ENCODE measurements around the gene NME7. TPM values are rescaled to one million over a fixed set of nuclear protein-coding genes. Genes with fewer than 3 reads are reported as not detected.

The NME7 gene
- polyA plus RNA-seq, 4 donors: 2.2 to 18.8 (median 8.8) TPM

DNA sequence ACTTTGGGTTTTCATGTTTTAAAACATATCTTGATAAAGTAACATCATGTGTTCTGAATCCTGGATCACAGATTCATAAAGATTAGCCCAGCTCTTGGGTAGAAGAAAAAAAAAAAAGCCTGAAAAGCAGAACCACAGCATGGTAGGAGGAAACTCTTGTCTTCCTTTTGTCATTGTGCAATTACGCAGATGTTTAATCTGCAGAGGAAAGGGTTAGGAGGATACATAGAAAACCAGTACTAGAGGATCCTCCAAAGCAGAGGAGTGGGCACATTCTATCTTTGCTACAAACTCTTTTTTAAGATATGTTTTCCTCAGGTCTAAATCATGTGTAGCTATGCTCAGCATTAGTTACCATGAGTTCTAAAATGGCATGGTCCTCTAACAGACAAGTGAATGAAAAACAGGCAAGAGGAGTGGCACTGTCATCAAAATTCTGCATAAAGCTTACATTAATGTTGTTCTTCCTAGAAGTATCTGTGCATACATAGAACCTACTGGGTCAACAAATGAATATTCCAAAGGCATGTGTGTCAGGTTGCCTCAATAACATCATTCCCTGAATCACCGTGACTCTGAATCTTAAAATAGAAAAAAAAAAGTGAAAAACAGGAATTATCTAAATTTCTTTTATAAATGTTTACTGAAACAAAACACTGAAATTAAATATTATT lies 107.0 kb downstream of the NME7 start:
- FAIRE-seq (no peak), DNase-seq (no peak)
- Histone ChIP-seq H3K27me3 (ENCODE audit: control insufficient read depth in 3 of 3, insufficient read depth in 3 of 3, low read length in 3 of 3) (no peaks in the 10 kb centered on the region), H3K4me3 (ENCODE audit: low read depth in 1 of 3, low read length in 3 of 3) (no peak overlapping the region), H3K27ac (ENCODE audit: low read depth in 1 of 3, low read length in 2 of 3) (no peak overlapping the region), H3K9me3 (ENCODE audit: control insufficient read depth in 2 of 2, insufficient read depth in 1 of 2, low read depth in 1 of 2, low read length in 1 of 2) (peaks cover 0 to 12% of the 10 kb centered on the region in 2 donors), H3K36me3 (ENCODE audit: control insufficient read depth in 3 of 3, insufficient read depth in 2 of 3, low read depth in 1 of 3, low read length in 3 of 3) (peaks cover 0 to 6% (median 0%) of the 10 kb centered on the region in 3 donors), H3K4me1 (ENCODE audit: control insufficient read depth in 3 of 3, insufficient read depth in 2 of 3, low read depth in 1 of 3, low read length in 2 of 3) (no peaks in the 10 kb centered on the region)
- 84 to 94% (median 93%) methylated on average over 2 of the region's 2 CpGs for WGBS, 3 donors

DNA sequence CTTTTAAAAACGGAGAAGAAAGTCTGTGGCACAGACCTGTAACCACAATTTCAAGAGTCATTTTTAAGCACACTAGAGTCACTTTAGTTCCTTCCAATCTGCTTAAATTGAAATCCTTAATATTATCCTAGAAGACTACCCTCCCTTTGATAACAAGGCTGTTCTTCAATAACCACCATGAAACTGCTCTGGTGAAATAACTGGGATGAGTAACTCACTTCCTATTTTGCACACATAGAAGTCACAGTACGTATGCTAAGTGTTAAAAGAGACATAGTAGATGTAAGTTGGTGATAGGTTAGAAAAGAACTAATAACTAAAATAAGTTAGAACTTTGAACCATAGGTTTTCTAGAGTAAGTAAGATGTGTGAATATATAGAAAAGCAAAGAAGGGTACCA lies 107.8 kb downstream of the NME7 start:
- 77 to 85% (median 81%) methylated on average over 2 of the region's 2 CpGs for whole genome bisulfite sequencing, 3 donors
- H3K27ac ChIP-seq (ENCODE audit: low read depth in 1 of 3, low read length in 2 of 3): no peak overlapping the region
- H3K27me3 ChIP-seq (ENCODE audit: control insufficient read depth in 3 of 3, insufficient read depth in 3 of 3, low read length in 3 of 3): no peaks in the 10 kb centered on the region
- H3K4me1 ChIP-seq (ENCODE audit: control insufficient read depth in 3 of 3, insufficient read depth in 2 of 3, low read depth in 1 of 3, low read length in 2 of 3): no peaks in the 10 kb centered on the region
- H3K4me3 ChIP-seq (ENCODE audit: low read depth in 1 of 3, low read length in 3 of 3): no peak overlapping the region
- FAIRE-seq: no peak
- DNase-seq: no peak
- H3K9me3 ChIP-seq (ENCODE audit: control insufficient read depth in 2 of 2, insufficient read depth in 1 of 2, low read depth in 1 of 2, low read length in 1 of 2): peaks cover 0 to 12% of the 10 kb centered on the region in 2 donors
- peaks cover 0 to 6% (median 0%) of the 10 kb centered on the region in 3 donors for H3K36me3 ChIP-seq (ENCODE audit: control insufficient read depth in 3 of 3, insufficient read depth in 2 of 3, low read depth in 1 of 3, low read length in 3 of 3)

DNA sequence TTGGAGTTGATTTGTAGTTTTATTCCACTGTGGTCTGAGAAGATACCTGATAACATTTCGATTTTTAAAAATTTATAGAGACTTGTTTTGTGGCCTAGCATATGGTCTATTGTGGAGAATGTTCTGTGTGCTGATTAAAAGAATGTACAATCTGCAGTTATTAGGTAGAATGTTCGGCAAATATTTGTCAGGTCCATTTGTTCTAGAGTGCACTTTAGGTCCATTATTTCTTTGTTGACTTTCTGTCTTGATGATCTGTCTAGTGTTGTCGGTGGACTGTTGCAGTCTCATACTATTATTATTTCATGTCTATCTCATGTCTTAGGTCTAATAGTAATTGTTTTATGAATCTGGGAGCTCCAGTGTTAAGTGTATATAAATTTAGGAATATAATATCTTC lies 116.8 kb downstream of the NME7 start:
- WGBS, 3 donors: 89 to 91% (median 90%) methylated on average over 3 of the region's 3 CpGs
- DNase-seq (no peak), FAIRE-seq (no peak)
- Histone ChIP-seq H3K9me3 (ENCODE audit: control insufficient read depth in 2 of 2, insufficient read depth in 1 of 2, low read depth in 1 of 2, low read length in 1 of 2) (no peaks in the 10 kb centered on the region), H3K36me3 (ENCODE audit: control insufficient read depth in 3 of 3, insufficient read depth in 2 of 3, low read depth in 1 of 3, low read length in 3 of 3) (no peaks in the 10 kb centered on the region), H3K27ac (ENCODE audit: low read depth in 1 of 3, low read length in 2 of 3) (no peak overlapping the region), H3K27me3 (ENCODE audit: control insufficient read depth in 3 of 3, insufficient read depth in 3 of 3, low read length in 3 of 3) (no peaks in the 10 kb centered on the region), H3K4me1 (ENCODE audit: control insufficient read depth in 3 of 3, insufficient read depth in 2 of 3, low read depth in 1 of 3, low read length in 2 of 3) (no peaks in the 10 kb centered on the region), H3K4me3 (ENCODE audit: low read depth in 1 of 3, low read length in 3 of 3) (no peak overlapping the region)

DNA sequence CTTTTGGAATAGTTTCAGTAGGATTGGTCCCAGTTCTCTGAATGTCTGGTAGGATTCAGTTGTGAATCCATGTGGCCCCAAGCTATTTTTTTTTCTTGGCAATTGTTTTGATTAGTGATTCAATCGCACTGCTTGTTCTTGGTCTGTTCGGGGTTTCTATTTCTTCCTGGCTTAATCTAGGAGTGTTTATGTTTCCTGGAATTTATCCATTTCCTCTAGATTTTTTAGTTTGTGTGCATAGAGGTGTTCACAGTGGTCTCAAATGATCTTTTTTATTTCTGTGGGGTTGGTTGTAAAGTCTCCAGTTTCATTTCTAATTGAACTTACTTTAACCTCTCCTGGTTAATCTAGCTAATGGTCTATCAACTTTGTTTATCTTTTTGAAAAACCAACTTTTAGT lies 117.6 kb downstream of the NME7 start:
- Histone ChIP-seq H3K4me3 (ENCODE audit: low read depth in 1 of 3, low read length in 3 of 3) (no peak overlapping the region), H3K9me3 (ENCODE audit: control insufficient read depth in 2 of 2, insufficient read depth in 1 of 2, low read depth in 1 of 2, low read length in 1 of 2) (no peaks in the 10 kb centered on the region), H3K27me3 (ENCODE audit: control insufficient read depth in 3 of 3, insufficient read depth in 3 of 3, low read length in 3 of 3) (no peaks in the 10 kb centered on the region), H3K27ac (ENCODE audit: low read depth in 1 of 3, low read length in 2 of 3) (no peak overlapping the region), H3K4me1 (ENCODE audit: control insufficient read depth in 3 of 3, insufficient read depth in 2 of 3, low read depth in 1 of 3, low read length in 2 of 3) (no peaks in the 10 kb centered on the region), H3K36me3 (ENCODE audit: control insufficient read depth in 3 of 3, insufficient read depth in 2 of 3, low read depth in 1 of 3, low read length in 3 of 3) (no peaks in the 10 kb centered on the region)
- WGBS, 3 donors: 65 to 96% (median 82%) methylated on average over 2 of the region's 2 CpGs
- no peak for DNase-seq
- FAIRE-seq: no peak

DNA sequence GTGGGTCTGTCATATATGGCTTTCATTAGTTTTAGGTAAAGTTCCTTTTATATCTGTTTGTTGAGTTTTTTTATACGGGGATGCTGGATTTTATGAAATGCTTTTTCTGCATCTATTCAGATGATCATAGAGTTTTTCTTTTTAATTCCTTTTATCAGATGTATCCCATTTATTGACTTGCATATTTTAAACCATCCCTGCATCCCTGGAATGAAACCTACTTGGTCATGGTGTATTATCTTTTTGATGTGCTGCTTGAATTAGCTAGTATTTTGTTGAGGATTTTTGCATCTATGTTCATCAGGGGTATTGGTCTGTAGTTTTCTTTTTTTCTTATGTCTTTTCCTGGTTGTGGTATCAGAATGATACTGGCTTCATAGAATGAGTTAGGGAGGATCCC lies 118.0 kb downstream of the NME7 start:
- 97 to 100% (median 100%) methylated on average over 1 of the region's 1 CpG for WGBS, 3 donors
- Histone ChIP-seq H3K36me3 (ENCODE audit: control insufficient read depth in 3 of 3, insufficient read depth in 2 of 3, low read depth in 1 of 3, low read length in 3 of 3) (no peaks in the 10 kb centered on the region), H3K4me1 (ENCODE audit: control insufficient read depth in 3 of 3, insufficient read depth in 2 of 3, low read depth in 1 of 3, low read length in 2 of 3) (no peaks in the 10 kb centered on the region), H3K27me3 (ENCODE audit: control insufficient read depth in 3 of 3, insufficient read depth in 3 of 3, low read length in 3 of 3) (no peaks in the 10 kb centered on the region), H3K4me3 (ENCODE audit: low read depth in 1 of 3, low read length in 3 of 3) (no peak overlapping the region), H3K9me3 (ENCODE audit: control insufficient read depth in 2 of 2, insufficient read depth in 1 of 2, low read depth in 1 of 2, low read length in 1 of 2) (no peaks in the 10 kb centered on the region), H3K27ac (ENCODE audit: low read depth in 1 of 3, low read length in 2 of 3) (no peak overlapping the region)
- FAIRE-seq: no peak
- DNase-seq: no peak

DNA sequence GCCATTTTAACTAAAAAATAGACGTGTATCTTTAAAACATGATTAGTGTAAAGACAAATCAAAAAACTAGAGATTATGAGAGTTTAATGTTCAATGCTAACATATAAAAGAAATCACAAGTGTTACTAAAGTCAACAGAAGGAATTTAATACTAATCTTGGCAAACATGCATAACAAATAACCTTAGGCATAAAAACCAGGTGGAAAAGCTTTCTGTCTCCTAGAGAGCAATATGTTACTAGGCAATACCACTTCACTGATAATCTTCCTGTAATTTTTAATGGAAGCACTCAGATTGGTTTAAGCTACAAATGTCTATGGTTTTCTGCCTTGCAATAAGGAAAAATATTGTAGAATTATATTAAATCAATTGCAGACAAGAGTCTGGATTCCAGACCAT lies 121.9 kb downstream of the NME7 start:
- Histone ChIP-seq H3K4me3 (ENCODE audit: low read depth in 1 of 3, low read length in 3 of 3) (no peak overlapping the region), H3K4me1 (ENCODE audit: control insufficient read depth in 3 of 3, insufficient read depth in 2 of 3, low read depth in 1 of 3, low read length in 2 of 3) (no peaks in the 10 kb centered on the region), H3K36me3 (ENCODE audit: control insufficient read depth in 3 of 3, insufficient read depth in 2 of 3, low read depth in 1 of 3, low read length in 3 of 3) (no peaks in the 10 kb centered on the region), H3K27ac (ENCODE audit: low read depth in 1 of 3, low read length in 2 of 3) (no peak overlapping the region), H3K9me3 (ENCODE audit: control insufficient read depth in 2 of 2, insufficient read depth in 1 of 2, low read depth in 1 of 2, low read length in 1 of 2) (no peaks in the 10 kb centered on the region), H3K27me3 (ENCODE audit: control insufficient read depth in 3 of 3, insufficient read depth in 3 of 3, low read length in 3 of 3) (no peaks in the 10 kb centered on the region)
- WGBS, 3 donors: 67 to 82% (median 78%) methylated on average over 1 of the region's 1 CpG
- DNase-seq: no peak
- FAIRE-seq: no peak

DNA sequence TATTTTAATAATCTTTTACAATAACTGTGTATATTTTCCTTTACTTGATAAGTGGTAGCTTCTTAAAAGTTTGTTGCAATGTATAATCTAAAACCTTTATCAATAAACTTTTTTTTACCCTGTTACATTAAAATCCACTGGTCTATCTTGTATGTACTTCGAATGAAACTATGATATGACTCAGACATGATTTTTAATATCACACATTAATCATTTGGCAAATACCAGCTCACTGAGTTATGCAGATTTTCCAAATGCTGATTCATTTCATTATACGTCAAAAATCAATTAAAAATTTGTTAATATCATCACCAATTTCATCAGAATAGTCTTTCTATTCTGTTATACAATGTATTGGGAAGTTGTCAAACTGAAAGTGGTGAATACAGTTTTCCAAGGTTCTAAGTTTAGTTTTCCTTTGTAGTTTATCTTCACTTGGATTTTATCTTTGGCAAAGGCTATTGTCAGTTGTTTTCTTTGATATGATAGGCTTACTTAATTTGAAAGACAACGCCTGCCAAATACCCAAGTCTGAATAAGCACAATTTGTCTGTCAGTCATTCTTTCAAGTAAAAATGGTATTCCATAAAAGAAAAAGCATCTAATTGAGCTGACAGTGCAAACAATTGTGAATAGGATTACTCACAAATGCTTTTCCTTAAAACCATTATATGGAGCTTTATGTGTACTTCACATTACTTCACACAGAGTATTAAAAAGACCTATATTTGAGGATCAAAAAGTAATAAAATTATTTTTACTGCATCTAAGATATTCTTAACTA lies 127.0 kb downstream of the NME7 start:
- Histone ChIP-seq H3K27me3 (ENCODE audit: control insufficient read depth in 3 of 3, insufficient read depth in 3 of 3, low read length in 3 of 3) (no peaks in the 10 kb centered on the region), H3K4me3 (ENCODE audit: low read depth in 1 of 3, low read length in 3 of 3) (no peak overlapping the region), H3K9me3 (ENCODE audit: control insufficient read depth in 2 of 2, insufficient read depth in 1 of 2, low read depth in 1 of 2, low read length in 1 of 2) (no peaks in the 10 kb centered on the region), H3K27ac (ENCODE audit: low read depth in 1 of 3, low read length in 2 of 3) (no peak overlapping the region), H3K4me1 (ENCODE audit: control insufficient read depth in 3 of 3, insufficient read depth in 2 of 3, low read depth in 1 of 3, low read length in 2 of 3) (no peaks in the 10 kb centered on the region), H3K36me3 (ENCODE audit: control insufficient read depth in 3 of 3, insufficient read depth in 2 of 3, low read depth in 1 of 3, low read length in 3 of 3) (no peaks in the 10 kb centered on the region)
- WGBS, 3 donors: 10 to 34% (median 16%) methylated on average over 3 of the region's 3 CpGs
- FAIRE-seq (no peak), DNase-seq (peak in 1 of 2 donors; percentile 9)

DNA sequence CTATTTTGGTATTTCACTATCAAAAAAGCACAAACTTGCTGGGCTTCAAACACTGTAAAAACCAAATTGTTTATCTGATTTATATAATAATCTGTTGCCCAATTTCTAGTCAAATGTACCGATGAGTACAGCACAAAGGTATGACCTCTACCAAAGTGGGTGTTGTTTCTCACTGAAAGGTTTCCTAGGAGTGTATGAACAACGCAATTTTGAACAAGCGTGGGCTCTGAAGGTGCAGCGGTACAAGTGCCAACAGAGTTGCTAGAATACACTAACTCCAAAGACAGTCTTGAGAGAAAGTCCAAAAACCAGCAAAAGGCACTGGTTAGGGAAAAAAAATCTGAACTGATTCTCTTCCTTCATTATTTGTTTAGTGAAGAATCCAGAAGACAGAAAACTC lies 130.7 kb downstream of the NME7 start:
- WGBS, 3 donors: 97 to 99% (median 98%) methylated on average over 4 of the region's 4 CpGs
- DNase-seq (no peak), FAIRE-seq (no peak)
- Histone ChIP-seq H3K27ac (ENCODE audit: low read depth in 1 of 3, low read length in 2 of 3) (no peak overlapping the region), H3K9me3 (ENCODE audit: control insufficient read depth in 2 of 2, insufficient read depth in 1 of 2, low read depth in 1 of 2, low read length in 1 of 2) (no peaks in the 10 kb centered on the region), H3K36me3 (ENCODE audit: control insufficient read depth in 3 of 3, insufficient read depth in 2 of 3, low read depth in 1 of 3, low read length in 3 of 3) (no peaks in the 10 kb centered on the region), H3K4me1 (ENCODE audit: control insufficient read depth in 3 of 3, insufficient read depth in 2 of 3, low read depth in 1 of 3, low read length in 2 of 3) (no peaks in the 10 kb centered on the region), H3K27me3 (ENCODE audit: control insufficient read depth in 3 of 3, insufficient read depth in 3 of 3, low read length in 3 of 3) (no peaks in the 10 kb centered on the region), H3K4me3 (ENCODE audit: low read depth in 1 of 3, low read length in 3 of 3) (no peak overlapping the region)

Measured in small intestine (tissue), 7 donors.